IPS-20b (cell line): ENCODE results near the gene SPAG5.

Experiments used
- H3K27ac ChIP-seq: one replicate; pipeline ENCODE4 v1.5.1; 2013; ENCODE audit warnings: low read length
- H3K27me3 ChIP-seq: 2 replicates; pipeline ENCODE4 v1.6.1; 2013; ENCODE audit warnings: mild to moderate bottlenecking, low read length, inconsistent platforms; ENCODE audit not compliant: insufficient read depth
- H3K36me3 ChIP-seq: 2 replicates; pipeline ENCODE4 v1.6.1; 2013; ENCODE audit warnings: low read depth, mild to moderate bottlenecking, inconsistent platforms, low read length, moderate library complexity; ENCODE audit not compliant: insufficient read depth
- H3K4me1 ChIP-seq: 2 replicates; pipeline ENCODE4 v1.6.1; 2013; ENCODE audit warnings: mild to moderate bottlenecking, control low read depth, inconsistent platforms, low read length, moderate library complexity; ENCODE audit not compliant: insufficient read depth
- H3K4me3 ChIP-seq: 2 replicates; pipeline ENCODE4 v1.5.1; 2013; ENCODE audit warnings: mild to moderate bottlenecking, low read length, inconsistent platforms
- H3K9ac ChIP-seq: 2 replicates; pipeline ENCODE4 v1.6.1; 2013; ENCODE audit warnings: low read depth, mild to moderate bottlenecking, inconsistent platforms, low read length, moderate library complexity
- H3K9me3 ChIP-seq: 2 replicates; pipeline ENCODE4 v1.6.1; 2013; ENCODE audit warnings: mild to moderate bottlenecking, low read depth, low read length, inconsistent platforms; ENCODE audit not compliant: insufficient read depth

SPAG5 gene, protein sequence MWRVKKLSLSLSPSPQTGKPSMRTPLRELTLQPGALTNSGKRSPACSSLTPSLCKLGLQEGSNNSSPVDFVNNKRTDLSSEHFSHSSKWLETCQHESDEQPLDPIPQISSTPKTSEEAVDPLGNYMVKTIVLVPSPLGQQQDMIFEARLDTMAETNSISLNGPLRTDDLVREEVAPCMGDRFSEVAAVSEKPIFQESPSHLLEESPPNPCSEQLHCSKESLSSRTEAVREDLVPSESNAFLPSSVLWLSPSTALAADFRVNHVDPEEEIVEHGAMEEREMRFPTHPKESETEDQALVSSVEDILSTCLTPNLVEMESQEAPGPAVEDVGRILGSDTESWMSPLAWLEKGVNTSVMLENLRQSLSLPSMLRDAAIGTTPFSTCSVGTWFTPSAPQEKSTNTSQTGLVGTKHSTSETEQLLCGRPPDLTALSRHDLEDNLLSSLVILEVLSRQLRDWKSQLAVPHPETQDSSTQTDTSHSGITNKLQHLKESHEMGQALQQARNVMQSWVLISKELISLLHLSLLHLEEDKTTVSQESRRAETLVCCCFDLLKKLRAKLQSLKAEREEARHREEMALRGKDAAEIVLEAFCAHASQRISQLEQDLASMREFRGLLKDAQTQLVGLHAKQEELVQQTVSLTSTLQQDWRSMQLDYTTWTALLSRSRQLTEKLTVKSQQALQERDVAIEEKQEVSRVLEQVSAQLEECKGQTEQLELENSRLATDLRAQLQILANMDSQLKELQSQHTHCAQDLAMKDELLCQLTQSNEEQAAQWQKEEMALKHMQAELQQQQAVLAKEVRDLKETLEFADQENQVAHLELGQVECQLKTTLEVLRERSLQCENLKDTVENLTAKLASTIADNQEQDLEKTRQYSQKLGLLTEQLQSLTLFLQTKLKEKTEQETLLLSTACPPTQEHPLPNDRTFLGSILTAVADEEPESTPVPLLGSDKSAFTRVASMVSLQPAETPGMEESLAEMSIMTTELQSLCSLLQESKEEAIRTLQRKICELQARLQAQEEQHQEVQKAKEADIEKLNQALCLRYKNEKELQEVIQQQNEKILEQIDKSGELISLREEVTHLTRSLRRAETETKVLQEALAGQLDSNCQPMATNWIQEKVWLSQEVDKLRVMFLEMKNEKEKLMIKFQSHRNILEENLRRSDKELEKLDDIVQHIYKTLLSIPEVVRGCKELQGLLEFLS

DNA sequence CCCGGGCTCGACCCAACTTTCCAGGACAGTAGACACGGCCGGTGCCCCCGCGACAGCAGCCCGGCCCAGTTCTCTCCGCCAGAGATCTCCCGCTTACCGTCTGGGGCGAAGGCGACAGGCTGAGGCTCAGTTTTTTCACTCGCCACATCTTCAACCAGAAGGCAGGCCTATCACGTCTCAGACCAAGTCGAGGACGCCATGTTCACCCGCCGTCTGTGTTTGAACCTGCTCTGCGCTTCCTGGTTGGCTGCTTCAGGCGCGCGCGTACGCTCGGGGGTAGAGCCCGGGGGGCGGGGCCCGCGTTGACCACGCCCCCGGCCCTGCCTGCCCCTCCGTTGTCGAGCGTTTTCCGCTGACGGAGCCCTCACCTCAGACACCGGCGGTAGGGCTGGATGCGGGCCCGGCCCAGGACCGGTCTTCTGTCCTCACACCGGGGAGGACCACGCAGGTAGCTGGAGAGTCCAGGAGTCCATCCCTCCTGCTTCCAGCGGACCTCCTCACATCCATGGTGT lies at the start of gene SPAG5:
Gene SPAG5, minus strand, starts transcription at position 227 of the 512 bp plus-strand sequence. Its CDS starts 79 bp downstream, at position 148.
- H3K9me3 ChIP-seq, result no peaks in the 10 kb centered on the region
- H3K36me3 ChIP-seq, result peaks cover 15% of the 10 kb centered on the region
- H3K9ac ChIP-seq, result peak within 1 kb of the TSS; percentile 94
- H3K4me1 ChIP-seq, result no peaks in the 10 kb centered on the region
- no peaks in the 10 kb centered on the region for H3K27me3 ChIP-seq
- H3K4me3 ChIP-seq, result peak within 1 kb of the TSS; percentile 87
- peak within 1 kb of the TSS; percentile 88 for H3K27ac ChIP-seq

DNA sequence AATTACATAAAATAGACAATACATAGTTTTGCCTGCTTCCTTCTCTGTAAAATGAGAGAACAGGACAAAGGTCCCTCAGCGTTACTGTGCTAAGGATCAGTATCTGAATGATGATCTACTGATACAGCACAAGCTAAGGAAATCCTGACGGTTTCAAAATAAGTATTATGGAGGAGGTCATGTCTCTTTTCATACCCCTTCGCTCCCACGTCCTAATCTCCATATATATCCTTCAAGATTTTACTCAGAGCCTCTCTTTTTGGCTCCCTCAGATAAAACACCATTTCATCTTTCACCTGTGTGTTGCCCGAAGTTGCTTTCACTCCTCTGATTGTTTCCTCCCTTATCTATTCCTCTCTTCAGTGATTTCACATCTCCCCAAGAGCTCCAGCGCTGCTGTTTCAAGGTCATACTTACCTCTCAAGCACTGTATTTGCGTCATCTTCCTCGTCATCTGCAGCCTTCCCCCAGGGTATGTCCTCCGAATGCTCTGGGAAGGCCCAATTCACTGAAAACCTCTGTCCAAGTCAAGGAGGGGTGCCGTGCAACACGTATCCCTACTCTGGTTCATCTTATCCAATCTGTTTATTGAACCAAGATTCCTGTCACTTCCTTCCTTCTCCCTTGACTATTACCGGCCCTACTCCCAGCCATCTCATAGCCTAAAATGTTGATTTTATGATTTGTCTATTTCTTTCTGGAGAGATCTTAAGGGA lies 47.4 kb upstream of the SPAG5 start:
- H3K9ac ChIP-seq, result peak overlapping the region; percentile 84; the same call in 1 of the 2 replicates
- peaks cover 5% of the 10 kb centered on the region; the same call in 1 of the 2 replicates for H3K4me1 ChIP-seq
- peaks cover 44% of the 10 kb centered on the region for H3K36me3 ChIP-seq
- H3K4me3 ChIP-seq, result peak overlapping the region; percentile 89; the same call in 1 of the 2 replicates
- no peaks in the 10 kb centered on the region for H3K9me3 ChIP-seq
- H3K27me3 ChIP-seq, result no peaks in the 10 kb centered on the region
- H3K27ac ChIP-seq, result no peak overlapping the region

DNA sequence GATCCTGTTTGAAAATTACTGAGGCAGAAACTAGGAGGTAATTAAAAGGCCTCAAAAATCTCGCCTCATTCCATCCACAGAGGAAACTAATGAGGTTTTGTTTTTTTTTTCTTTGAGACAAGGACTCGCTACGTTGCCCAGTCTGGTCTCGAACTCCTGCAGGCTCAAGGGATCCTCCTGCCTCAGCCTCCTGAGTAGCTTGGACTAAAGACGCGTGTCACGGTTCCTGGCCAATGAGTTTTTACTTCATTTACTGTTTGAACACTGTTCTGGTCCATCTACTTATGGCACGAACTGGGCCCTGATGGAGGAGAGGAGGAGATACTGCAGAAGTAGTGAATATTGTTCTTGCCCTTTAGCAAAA lies 46.7 kb upstream of the SPAG5 start:
- H3K4me1 ChIP-seq, result peaks cover 5% of the 10 kb centered on the region; the same call in 1 of the 2 replicates
- peaks cover 44% of the 10 kb centered on the region for H3K36me3 ChIP-seq
- peak overlapping the region; percentile 84; the same call in 1 of the 2 replicates for H3K9ac ChIP-seq
- peak overlapping the region; percentile 89 for H3K4me3 ChIP-seq
- H3K27ac ChIP-seq, result peak overlapping the region; percentile 61
- H3K27me3 ChIP-seq, result no peaks in the 10 kb centered on the region
- no peaks in the 10 kb centered on the region for H3K9me3 ChIP-seq

DNA sequence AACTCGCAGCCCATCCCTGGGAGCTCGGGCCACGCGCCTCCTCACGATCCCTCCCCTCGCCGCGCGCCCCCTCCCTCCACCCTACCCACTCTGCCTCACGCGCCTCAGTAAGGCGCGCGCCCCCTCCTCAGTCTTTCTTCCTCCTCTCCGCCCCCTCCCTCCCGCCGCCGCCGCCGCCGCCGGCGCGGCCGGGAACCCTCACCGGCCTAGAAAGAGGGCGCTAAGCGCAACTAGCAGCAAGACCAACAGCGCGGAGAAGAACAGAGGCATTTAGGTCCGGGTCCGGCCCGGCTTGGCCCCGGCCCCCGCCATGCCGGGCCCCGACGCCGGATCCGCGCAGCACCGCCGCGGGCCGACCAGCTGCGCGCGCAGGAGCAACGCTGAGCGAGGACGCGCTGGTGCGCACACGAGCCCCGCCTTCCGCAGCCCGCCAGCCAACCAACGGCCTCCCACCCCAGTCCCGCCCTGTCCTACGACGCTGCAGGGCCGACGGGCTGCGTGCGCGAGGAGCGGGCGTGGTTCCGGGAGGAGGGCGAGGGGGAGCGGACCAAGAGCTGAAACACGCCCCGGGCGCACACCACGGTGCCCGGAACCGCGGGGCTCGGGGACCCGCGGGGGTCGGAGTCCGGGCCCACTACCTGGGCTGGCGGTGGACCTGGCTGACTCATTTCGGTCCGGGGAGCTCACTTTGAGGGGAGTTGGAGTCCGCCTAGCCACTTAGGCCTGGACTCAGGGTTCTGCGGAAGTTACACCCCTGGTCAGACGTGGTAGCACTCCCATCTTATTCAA lies 46.2 kb upstream of the SPAG5 start, which contains the start of gene BLTP2:
Gene BLTP2, minus strand, starts transcription at position 372 of the 789 bp plus-strand sequence. Its CDS starts 102 bp downstream, at position 270.
- H3K9ac ChIP-seq, result peak within 1 kb of the TSS; percentile 84
- H3K4me1 ChIP-seq, result peaks cover 5% of the 10 kb centered on the region; the same call in 1 of the 2 replicates
- peak within 1 kb of the TSS; percentile 89 for H3K4me3 ChIP-seq
- no peaks in the 10 kb centered on the region for H3K27me3 ChIP-seq
- peaks cover 49% of the 10 kb centered on the region for H3K36me3 ChIP-seq
- H3K27ac ChIP-seq, result peak within 1 kb of the TSS; percentile 61
- H3K9me3 ChIP-seq, result no peaks in the 10 kb centered on the region

DNA sequence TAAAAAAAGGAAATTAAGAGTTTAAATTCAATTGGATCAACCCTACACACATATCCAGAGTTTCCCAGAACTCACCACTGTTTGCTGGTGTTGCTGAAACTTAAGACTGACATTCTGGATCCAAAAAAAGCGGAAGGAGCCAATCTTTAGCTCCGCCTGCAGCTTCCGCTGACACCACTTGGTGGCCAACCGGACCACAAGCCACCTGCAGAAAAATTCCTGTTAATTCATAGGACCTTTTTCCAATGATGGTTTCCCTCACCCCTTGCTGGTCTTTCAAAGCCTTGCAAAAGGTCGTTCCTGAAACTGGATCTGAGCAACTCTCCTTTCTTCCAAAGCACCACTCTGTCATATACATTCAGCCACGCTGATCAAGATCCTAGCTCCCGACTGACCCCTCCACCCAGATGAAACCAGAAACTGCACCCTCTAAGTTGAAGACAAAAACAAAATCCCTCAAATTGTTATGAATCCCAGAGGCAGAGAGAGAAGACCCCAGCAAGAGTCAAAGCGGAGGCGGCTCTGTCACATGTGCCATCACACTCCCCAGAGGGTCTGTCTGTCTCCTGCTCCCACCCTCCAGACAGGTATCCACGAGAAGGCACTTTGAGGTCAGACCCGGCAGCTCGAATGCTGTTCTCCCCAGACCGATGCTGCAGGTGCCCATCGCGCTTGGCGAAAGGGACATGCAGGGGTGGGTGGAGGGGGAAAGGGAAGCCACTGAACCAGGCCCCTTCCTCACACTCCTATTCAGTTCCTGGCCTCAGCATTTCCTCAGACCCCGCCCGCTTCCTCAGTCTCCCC lies 45.4 kb upstream of the SPAG5 start:
- H3K27me3 ChIP-seq, result no peaks in the 10 kb centered on the region
- peak overlapping the region; percentile 89 for H3K4me3 ChIP-seq
- H3K36me3 ChIP-seq, result peaks cover 56% of the 10 kb centered on the region
- H3K9ac ChIP-seq, result peak overlapping the region; percentile 84
- H3K27ac ChIP-seq, result peak overlapping the region; percentile 48
- H3K9me3 ChIP-seq, result no peaks in the 10 kb centered on the region
- peaks cover 5% of the 10 kb centered on the region; the same call in 1 of the 2 replicates for H3K4me1 ChIP-seq

DNA sequence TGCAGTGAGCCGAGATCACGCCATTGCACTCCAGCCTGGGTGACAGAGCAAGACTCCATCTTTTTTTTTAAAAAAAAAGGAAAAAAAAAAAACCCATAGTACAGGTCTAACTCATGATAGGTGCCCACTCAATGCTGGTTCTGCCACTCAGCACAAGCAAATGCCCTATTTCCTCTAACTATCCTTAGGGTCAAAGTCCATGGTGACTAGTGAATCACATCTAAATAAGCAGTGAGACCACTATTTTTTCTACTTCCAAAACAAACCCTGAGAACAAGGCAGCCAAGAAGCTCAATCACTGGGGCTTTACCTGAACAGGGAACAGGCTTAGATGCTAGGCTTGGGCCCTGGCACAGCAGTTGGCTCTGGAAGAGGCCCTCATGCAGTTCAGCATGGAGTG lies 42.8 kb upstream of the SPAG5 start:
- no peak overlapping the region for H3K27ac ChIP-seq
- peaks cover 5% of the 10 kb centered on the region; the same call in 1 of the 2 replicates for H3K4me1 ChIP-seq
- H3K9ac ChIP-seq, result no peak overlapping the region
- no peaks in the 10 kb centered on the region for H3K27me3 ChIP-seq
- H3K36me3 ChIP-seq, result peaks cover 71% of the 10 kb centered on the region
- H3K9me3 ChIP-seq, result no peaks in the 10 kb centered on the region
- H3K4me3 ChIP-seq, result no peak overlapping the region

DNA sequence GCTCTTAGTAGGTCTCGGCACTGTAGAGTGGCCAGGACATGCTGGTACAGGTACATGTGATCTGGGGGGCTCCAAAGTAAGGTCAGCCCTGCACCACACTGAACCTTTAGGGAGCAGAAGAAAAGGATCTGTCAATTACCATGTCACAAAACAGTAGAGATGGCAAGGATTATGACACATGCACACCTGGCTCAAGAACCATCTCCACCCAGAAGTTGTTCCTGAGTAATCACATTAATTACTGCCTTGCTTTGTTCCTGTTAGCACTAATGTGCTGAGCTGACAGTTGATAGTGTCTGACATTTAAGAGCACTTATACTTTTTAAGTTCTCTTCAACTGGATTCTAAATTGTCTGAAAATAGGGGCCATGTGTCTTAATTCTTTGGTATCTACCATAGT lies 36.7 kb upstream of the SPAG5 start:
- Histone ChIP-seq H3K36me3 (peaks cover 99% of the 10 kb centered on the region), H3K27me3 (no peaks in the 10 kb centered on the region), H3K9me3 (no peaks in the 10 kb centered on the region), H3K4me1 (no peaks in the 10 kb centered on the region), H3K9ac (no peak overlapping the region), H3K27ac (no peak overlapping the region), H3K4me3 (no peak overlapping the region)

DNA sequence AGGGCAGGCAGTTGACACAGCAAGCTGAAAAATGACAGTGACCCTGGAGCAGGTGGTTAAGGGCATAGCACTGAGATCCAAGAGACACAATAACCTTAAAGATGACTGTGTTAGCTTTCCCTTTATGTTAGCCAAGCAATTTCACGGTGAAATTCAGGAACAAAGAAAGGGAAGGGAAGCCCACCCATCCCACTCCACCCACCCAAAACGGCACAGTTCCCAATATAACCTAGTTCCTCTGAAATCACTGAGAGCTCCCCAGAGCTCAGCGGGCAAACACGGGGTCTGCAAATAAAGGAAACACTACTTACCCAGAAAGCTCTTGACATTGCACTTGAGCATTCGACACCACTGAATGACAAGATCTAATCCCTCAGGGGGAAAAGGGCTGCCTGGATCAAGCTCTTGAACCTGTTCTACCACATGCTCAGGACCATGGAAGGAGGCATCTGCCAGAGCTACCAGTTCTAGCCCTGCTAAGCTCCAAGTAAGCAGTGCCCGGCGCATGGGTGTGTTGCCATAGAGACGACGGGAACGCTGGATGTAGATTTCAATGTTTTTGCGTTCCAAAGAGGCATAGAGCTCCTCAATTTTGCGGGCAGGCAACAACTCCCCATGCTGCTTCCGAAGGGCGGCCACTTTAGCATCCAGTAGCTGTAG lies 35.5 kb upstream of the SPAG5 start:
- Histone ChIP-seq H3K27ac (no peak overlapping the region), H3K9ac (no peak overlapping the region), H3K4me3 (no peak overlapping the region), H3K9me3 (no peaks in the 10 kb centered on the region), H3K36me3 (peaks cover 100% of the 10 kb centered on the region), H3K27me3 (no peaks in the 10 kb centered on the region), H3K4me1 (no peaks in the 10 kb centered on the region)

DNA sequence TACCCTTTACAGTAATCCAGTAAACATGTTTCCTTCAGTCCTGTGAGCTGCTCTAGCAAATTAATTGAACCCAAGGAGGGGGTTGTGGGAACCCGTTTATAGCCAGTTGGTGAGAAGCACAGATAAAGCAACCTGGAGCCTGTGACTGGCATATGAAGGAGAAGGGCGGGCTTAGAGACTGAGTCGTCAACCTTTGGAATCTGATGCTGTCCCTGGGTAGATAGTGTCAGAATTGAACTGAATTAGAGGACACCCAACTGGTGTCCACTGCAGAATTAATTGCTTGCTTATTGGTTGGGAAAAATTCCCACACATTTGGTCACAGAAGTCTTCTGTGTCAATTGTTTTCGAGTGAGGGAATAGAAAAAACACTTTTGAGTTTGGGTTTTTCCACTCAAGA lies 28.0 kb upstream of the SPAG5 start:
- H3K27ac ChIP-seq, result no peak overlapping the region
- H3K27me3 ChIP-seq, result no peaks in the 10 kb centered on the region
- H3K4me3 ChIP-seq, result no peak overlapping the region
- peaks cover 93% of the 10 kb centered on the region for H3K36me3 ChIP-seq
- no peak overlapping the region for H3K9ac ChIP-seq
- no peaks in the 10 kb centered on the region for H3K9me3 ChIP-seq
- H3K4me1 ChIP-seq, result no peaks in the 10 kb centered on the region
